Measurements from ENCODE around the gene DDX55. TPM values are rescaled to one million over a fixed set of nuclear protein-coding genes. Genes with fewer than 3 reads are reported as not detected.

Gene DDX55
- polyA plus RNA-seq, 1 donor from 2014 or later: 58.8 TPM

DNA sequence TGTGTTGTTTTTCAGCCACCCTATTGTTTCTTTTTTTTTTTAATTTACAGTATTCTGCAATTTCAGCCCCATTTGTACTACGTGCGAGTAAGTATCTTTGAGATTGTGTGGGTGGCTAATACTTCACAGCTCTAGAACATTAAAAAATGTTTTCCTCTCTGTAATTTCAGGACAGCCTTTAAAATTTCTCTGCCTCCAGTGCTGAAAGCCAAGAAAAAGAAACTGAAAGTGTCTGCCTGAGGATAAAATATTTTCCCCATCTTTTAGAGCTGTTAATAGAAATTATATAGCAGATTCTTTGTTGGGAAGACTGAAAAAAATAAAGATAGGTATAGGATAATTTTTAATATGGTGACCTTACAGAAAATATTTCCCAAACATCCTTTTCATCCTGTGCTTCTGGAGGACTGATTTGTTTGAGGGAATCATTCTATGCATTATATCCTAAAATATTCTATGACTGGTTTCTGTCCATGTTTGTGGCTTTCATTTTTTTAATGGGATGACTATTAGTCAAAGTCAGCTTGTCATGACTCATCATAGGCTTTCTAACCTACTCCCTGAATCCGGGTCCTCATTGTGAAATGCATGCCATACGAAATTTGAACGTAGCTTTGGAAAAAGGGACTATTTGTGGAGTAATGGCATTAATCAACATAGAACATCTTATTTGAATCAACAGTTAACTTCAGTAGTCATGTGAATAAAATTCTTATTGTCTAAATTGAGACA lies 58.3 kb downstream of the DDX55 start:
- no peak for TF ChIP-seq MXI1 (conservative IDR thresholded peaks at IDR 0.05; ENCODE audit: poor library complexity, severe bottlenecking)
- TF ChIP-seq EP300 (conservative IDR thresholded peaks at IDR 0.05; ENCODE audit: poor library complexity, severe bottlenecking): no peak
- TF ChIP-seq RAD21 (conservative IDR thresholded peaks at IDR 0.05): no peak
- TF ChIP-seq, protein P1, sequence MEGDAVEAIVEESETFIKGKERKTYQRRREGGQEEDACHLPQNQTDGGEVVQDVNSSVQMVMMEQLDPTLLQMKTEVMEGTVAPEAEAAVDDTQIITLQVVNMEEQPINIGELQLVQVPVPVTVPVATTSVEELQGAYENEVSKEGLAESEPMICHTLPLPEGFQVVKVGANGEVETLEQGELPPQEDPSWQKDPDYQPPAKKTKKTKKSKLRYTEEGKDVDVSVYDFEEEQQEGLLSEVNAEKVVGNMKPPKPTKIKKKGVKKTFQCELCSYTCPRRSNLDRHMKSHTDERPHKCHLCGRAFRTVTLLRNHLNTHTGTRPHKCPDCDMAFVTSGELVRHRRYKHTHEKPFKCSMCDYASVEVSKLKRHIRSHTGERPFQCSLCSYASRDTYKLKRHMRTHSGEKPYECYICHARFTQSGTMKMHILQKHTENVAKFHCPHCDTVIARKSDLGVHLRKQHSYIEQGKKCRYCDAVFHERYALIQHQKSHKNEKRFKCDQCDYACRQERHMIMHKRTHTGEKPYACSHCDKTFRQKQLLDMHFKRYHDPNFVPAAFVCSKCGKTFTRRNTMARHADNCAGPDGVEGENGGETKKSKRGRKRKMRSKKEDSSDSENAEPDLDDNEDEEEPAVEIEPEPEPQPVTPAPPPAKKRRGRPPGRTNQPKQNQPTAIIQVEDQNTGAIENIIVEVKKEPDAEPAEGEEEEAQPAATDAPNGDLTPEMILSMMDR (IDR thresholded peaks at IDR 0.05; ENCODE audit: poor library complexity, severe bottlenecking): no peak
- no peak for TF ChIP-seq POLR2AphosphoS5 (IDR thresholded peaks at IDR 0.05)
- no peak for TF ChIP-seq TAF1 (IDR thresholded peaks at IDR 0.05; ENCODE audit: low read depth)
- no peak for TF ChIP-seq EZH2 (IDR thresholded peaks at IDR 0.05; ENCODE audit: borderline replicate concordance, insufficient read depth, low read length, poor library complexity, severe bottlenecking)
- TF ChIP-seq, protein P2, sequence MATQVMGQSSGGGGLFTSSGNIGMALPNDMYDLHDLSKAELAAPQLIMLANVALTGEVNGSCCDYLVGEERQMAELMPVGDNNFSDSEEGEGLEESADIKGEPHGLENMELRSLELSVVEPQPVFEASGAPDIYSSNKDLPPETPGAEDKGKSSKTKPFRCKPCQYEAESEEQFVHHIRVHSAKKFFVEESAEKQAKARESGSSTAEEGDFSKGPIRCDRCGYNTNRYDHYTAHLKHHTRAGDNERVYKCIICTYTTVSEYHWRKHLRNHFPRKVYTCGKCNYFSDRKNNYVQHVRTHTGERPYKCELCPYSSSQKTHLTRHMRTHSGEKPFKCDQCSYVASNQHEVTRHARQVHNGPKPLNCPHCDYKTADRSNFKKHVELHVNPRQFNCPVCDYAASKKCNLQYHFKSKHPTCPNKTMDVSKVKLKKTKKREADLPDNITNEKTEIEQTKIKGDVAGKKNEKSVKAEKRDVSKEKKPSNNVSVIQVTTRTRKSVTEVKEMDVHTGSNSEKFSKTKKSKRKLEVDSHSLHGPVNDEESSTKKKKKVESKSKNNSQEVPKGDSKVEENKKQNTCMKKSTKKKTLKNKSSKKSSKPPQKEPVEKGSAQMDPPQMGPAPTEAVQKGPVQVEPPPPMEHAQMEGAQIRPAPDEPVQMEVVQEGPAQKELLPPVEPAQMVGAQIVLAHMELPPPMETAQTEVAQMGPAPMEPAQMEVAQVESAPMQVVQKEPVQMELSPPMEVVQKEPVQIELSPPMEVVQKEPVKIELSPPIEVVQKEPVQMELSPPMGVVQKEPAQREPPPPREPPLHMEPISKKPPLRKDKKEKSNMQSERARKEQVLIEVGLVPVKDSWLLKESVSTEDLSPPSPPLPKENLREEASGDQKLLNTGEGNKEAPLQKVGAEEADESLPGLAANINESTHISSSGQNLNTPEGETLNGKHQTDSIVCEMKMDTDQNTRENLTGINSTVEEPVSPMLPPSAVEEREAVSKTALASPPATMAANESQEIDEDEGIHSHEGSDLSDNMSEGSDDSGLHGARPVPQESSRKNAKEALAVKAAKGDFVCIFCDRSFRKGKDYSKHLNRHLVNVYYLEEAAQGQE (IDR thresholded peaks at IDR 0.05; ENCODE audit: borderline replicate concordance): no peak
- no peak for TF ChIP-seq SMC3 (conservative IDR thresholded peaks at IDR 0.05; ENCODE audit: poor library complexity)
- H4K20me1 ChIP-seq (ENCODE audit: insufficient read depth): no peaks in the 10 kb centered on the region
- no peaks in the 10 kb centered on the region for H3K79me2 ChIP-seq (replicated peaks; ENCODE audit: insufficient read depth, low read length)
- H3K27ac ChIP-seq (ENCODE audit: low read length): no peak overlapping the region
- no peak overlapping the region for H3K4me3 ChIP-seq (ENCODE audit: low read length)
- H3F3A ChIP-seq (ENCODE audit: insufficient read depth, low read length, poor library complexity, severe bottlenecking): no peaks in the 10 kb centered on the region
- no peak overlapping the region for H3K9ac ChIP-seq (ENCODE audit: low read length)
- H3K36me3 ChIP-seq (ENCODE audit: insufficient read depth, low read length): peaks cover 5% of the 10 kb centered on the region
- no peak overlapping the region for H3K4me2 ChIP-seq (ENCODE audit: low read length)
- H3K9me2 ChIP-seq (ENCODE audit: insufficient read depth, low read length): no peaks in the 10 kb centered on the region
- H3K9me3 ChIP-seq (ENCODE audit: low read length): no peaks in the 10 kb centered on the region
- no peak overlapping the region for H2AFZ ChIP-seq (ENCODE audit: low read depth, low read length)
- H3K27me3 ChIP-seq (ENCODE audit: insufficient read depth, low read depth, low read length): no peaks in the 10 kb centered on the region

DNA sequence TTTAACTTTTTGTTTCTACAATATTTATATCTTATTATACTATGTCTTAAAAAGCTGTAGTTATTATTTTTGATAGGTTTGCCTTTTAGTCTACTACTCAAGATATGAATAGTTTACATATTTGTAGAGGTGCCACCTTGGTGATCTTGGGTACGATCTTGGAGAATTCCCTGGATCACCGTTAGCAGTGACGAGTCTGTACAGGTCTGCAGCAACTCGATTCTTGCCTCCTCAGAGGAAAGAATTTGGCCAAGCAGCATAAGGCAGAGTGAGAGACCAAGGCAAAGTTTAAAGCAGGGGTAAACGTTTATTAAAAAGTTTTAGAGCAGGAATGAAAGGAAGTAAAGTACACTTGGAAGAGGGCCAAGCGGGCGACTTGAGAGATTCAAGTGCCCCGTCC lies 65.9 kb downstream of the DDX55 start:
- no peak overlapping the region for H3K4me3 ChIP-seq (ENCODE audit: low read length)

More for the DNA sequence above, 65.9 kb downstream of the DDX55 start:
- TF ChIP-seq EP300 (conservative IDR thresholded peaks at IDR 0.05; ENCODE audit: poor library complexity, severe bottlenecking): no peak
- no peak for TF ChIP-seq SMC3 (conservative IDR thresholded peaks at IDR 0.05; ENCODE audit: poor library complexity)
- no peak for TF ChIP-seq MXI1 (conservative IDR thresholded peaks at IDR 0.05; ENCODE audit: poor library complexity, severe bottlenecking)
- TF ChIP-seq POLR2AphosphoS5 (IDR thresholded peaks at IDR 0.05): no peak
- TF ChIP-seq, protein P2 (IDR thresholded peaks at IDR 0.05; ENCODE audit: borderline replicate concordance): no peak
- TF ChIP-seq EZH2 (IDR thresholded peaks at IDR 0.05; ENCODE audit: borderline replicate concordance, insufficient read depth, low read length, poor library complexity, severe bottlenecking): no peak
- TF ChIP-seq, protein P1 (IDR thresholded peaks at IDR 0.05; ENCODE audit: poor library complexity, severe bottlenecking): no peak
- no peak for TF ChIP-seq TAF1 (IDR thresholded peaks at IDR 0.05; ENCODE audit: low read depth)
- TF ChIP-seq RAD21 (conservative IDR thresholded peaks at IDR 0.05): no peak
- Histone ChIP-seq H3K27me3 (ENCODE audit: insufficient read depth, low read depth, low read length) (no peaks in the 10 kb centered on the region), H3K9ac (ENCODE audit: low read length) (no peak overlapping the region), H3K27ac (ENCODE audit: low read length) (no peak overlapping the region), H3K36me3 (ENCODE audit: insufficient read depth, low read length) (no peaks in the 10 kb centered on the region), H2AFZ (ENCODE audit: low read depth, low read length) (no peak overlapping the region), H3F3A (ENCODE audit: insufficient read depth, low read length, poor library complexity, severe bottlenecking) (no peaks in the 10 kb centered on the region), H3K4me2 (ENCODE audit: low read length) (no peak overlapping the region), H3K9me2 (ENCODE audit: insufficient read depth, low read length) (no peaks in the 10 kb centered on the region), H3K9me3 (ENCODE audit: low read length) (no peaks in the 10 kb centered on the region), H4K20me1 (ENCODE audit: insufficient read depth) (no peaks in the 10 kb centered on the region), H3K79me2 (replicated peaks; ENCODE audit: insufficient read depth, low read length) (peaks cover 15% of the 10 kb centered on the region)
